ENCODE results near the gene MTMR2.
"Not testable (repeated sequence)": the region's sequence is repeated elsewhere in the genome, so short reads cannot be mapped to it uniquely, and the experiment has no call there.

Gene MTMR2

DNA sequence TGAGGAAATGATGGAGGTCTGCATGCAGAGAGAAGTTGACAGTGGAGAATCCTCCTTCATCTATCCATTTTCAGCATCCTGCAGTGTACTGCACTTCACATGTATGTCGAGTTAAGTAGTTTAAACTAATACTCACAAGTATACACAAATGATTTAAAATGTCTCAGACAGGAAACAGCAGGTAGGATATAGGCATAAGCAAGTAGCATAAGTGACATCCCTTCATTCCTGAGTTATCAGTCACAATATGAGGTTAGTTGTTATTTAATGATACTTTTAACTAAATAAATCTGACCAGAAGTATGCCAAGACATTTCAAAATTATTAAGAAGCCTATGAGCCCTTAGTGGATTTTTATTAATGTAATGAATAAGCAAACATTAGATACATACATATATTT is 37.4 kb downstream of the MTMR2 start:
- Histone ChIP-seq H3K4me3 (ENCODE audit: low read depth, low read length) (no peak overlapping the region), H3K79me2 (ENCODE audit: control insufficient read depth, insufficient read depth, low read length, unreplicated experiment) (peaks cover 7% of the 10 kb centered on the region), H2AFZ (ENCODE audit: low read length, unreplicated experiment) (no peak overlapping the region), H3K4me1 (ENCODE audit: control insufficient read depth, insufficient read depth, low read length, unreplicated experiment) (peaks cover 15% of the 10 kb centered on the region), H3K36me3 (ENCODE audit: insufficient read depth, low read length) (peaks cover 15% of the 10 kb centered on the region), H3K27me3 (ENCODE audit: insufficient read depth, low read length) (no peaks in the 10 kb centered on the region), H3K27ac (ENCODE audit: low read depth, low read length) (no peak overlapping the region)

DNA sequence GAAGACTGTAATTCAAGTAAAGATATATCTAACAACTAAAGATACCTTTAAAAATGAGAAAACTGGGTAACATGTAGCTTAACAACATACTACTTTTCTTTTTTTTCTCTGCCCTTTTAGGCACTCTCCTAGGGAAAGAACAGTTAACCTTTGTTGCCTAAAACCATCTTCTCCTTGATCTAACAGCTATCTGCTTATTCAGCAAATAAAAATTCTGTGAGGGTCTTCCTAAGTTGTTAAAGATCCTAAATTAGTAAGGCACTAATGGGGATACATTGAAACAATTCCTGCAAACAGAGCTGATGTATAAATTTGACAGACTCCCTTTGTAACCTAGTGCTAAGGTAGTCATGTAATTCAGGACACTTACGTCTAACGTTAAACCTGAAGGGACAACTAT is 39.1 kb downstream of the MTMR2 start:
- H2AFZ ChIP-seq (ENCODE audit: low read length, unreplicated experiment), result no peak overlapping the region
- H3K79me2 ChIP-seq (ENCODE audit: control insufficient read depth, insufficient read depth, low read length, unreplicated experiment), result peaks cover 3% of the 10 kb centered on the region
- no peak overlapping the region for H3K4me3 ChIP-seq (ENCODE audit: low read depth, low read length)
- peak overlapping the region; percentile 51 for H3K27ac ChIP-seq (ENCODE audit: low read depth, low read length)
- H3K27me3 ChIP-seq (ENCODE audit: insufficient read depth, low read length), result no peaks in the 10 kb centered on the region
- H3K36me3 ChIP-seq (ENCODE audit: insufficient read depth, low read length), result peaks cover 23% of the 10 kb centered on the region
- peaks cover 15% of the 10 kb centered on the region for H3K4me1 ChIP-seq (ENCODE audit: control insufficient read depth, insufficient read depth, low read length, unreplicated experiment)

GRCh38 chr11:95884376-95884775 is 39.5 kb downstream of the MTMR2 start:
- H3K4me1 ChIP-seq (ENCODE audit: control insufficient read depth, insufficient read depth, low read length, unreplicated experiment), result peaks cover 15% of the 10 kb centered on the region
- H3K36me3 ChIP-seq (ENCODE audit: insufficient read depth, low read length), result peaks cover 23% of the 10 kb centered on the region
- no peaks in the 10 kb centered on the region for H3K27me3 ChIP-seq (ENCODE audit: insufficient read depth, low read length)
- H3K27ac ChIP-seq (ENCODE audit: low read depth, low read length), result peak overlapping the region; percentile 51
- no peak overlapping the region for H2AFZ ChIP-seq (ENCODE audit: low read length, unreplicated experiment)
- peaks cover 3% of the 10 kb centered on the region for H3K79me2 ChIP-seq (ENCODE audit: control insufficient read depth, insufficient read depth, low read length, unreplicated experiment)
- H3K4me3 ChIP-seq (ENCODE audit: low read depth, low read length), result no peak overlapping the region

GRCh38 chr11:95883381-95883780 is 40.5 kb downstream of the MTMR2 start:
- H3K4me1 ChIP-seq (ENCODE audit: control insufficient read depth, insufficient read depth, low read length, unreplicated experiment), result peaks cover 15% of the 10 kb centered on the region
- H3K36me3 ChIP-seq (ENCODE audit: insufficient read depth, low read length), result peaks cover 23% of the 10 kb centered on the region
- peaks cover 3% of the 10 kb centered on the region for H3K79me2 ChIP-seq (ENCODE audit: control insufficient read depth, insufficient read depth, low read length, unreplicated experiment)

GRCh38 chr11:95877291-95877690 is 46.6 kb downstream of the MTMR2 start:
- H3K4me3 ChIP-seq (ENCODE audit: low read depth, low read length), result peak overlapping the region; percentile 36; the same call in 1 of the 2 replicates
- no peaks in the 10 kb centered on the region for H3K79me2 ChIP-seq (ENCODE audit: control insufficient read depth, insufficient read depth, low read length, unreplicated experiment)

More at GRCh38 chr11:95883381-95883780, 40.5 kb downstream of the MTMR2 start:
- Histone ChIP-seq H3K4me3 (ENCODE audit: low read depth, low read length) (no peak overlapping the region), H3K27me3 (ENCODE audit: insufficient read depth, low read length) (no peaks in the 10 kb centered on the region), H2AFZ (ENCODE audit: low read length, unreplicated experiment) (no peak overlapping the region), H3K27ac (ENCODE audit: low read depth, low read length) (peak overlapping the region; percentile 19; the same call in 1 of the 2 replicates)

DNA sequence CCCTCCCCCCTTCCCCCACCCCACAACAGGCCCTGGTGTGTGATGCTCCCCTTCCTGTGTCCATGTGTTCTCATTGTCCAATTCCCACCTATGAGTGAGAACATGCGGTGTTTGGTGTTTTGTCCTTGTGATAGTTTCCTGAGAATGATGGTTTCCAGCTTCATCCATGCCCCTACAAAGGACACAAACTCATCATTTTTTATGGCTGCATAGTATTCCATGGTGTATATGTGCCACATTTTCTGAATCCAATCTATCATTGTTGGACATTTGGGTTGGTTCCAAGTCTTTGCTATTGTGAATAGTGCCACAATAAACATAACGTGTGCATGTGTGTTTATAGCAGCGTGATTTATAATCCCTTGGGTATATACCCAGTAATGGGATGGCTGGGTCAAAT is 53.0 kb downstream of the MTMR2 start:
- H3K27ac ChIP-seq (ENCODE audit: low read depth, low read length); H3K4me1 ChIP-seq (ENCODE audit: control insufficient read depth, insufficient read depth, low read length, unreplicated experiment); H3K27me3 ChIP-seq (ENCODE audit: insufficient read depth, low read length); H3K79me2 ChIP-seq (ENCODE audit: control insufficient read depth, insufficient read depth, low read length, unreplicated experiment); H2AFZ ChIP-seq (ENCODE audit: low read length, unreplicated experiment); H3K36me3 ChIP-seq (ENCODE audit: insufficient read depth, low read length); H3K4me3 ChIP-seq (ENCODE audit: low read depth, low read length): not testable (repeated sequence)

More at GRCh38 chr11:95877291-95877690, 46.6 kb downstream of the MTMR2 start:
- Histone ChIP-seq H3K27me3 (ENCODE audit: insufficient read depth, low read length) (no peaks in the 10 kb centered on the region), H3K27ac (ENCODE audit: low read depth, low read length) (peak overlapping the region; percentile 99), H2AFZ (ENCODE audit: low read length, unreplicated experiment) (no peak overlapping the region), H3K4me1 (ENCODE audit: control insufficient read depth, insufficient read depth, low read length, unreplicated experiment) (peaks cover 14% of the 10 kb centered on the region), H3K36me3 (ENCODE audit: insufficient read depth, low read length) (peaks cover 26% of the 10 kb centered on the region)

- peaks cover 8% of the 10 kb centered on the region; the same call in 1 of the 2 replicates for H3K36me3 ChIP-seq (ENCODE audit: insufficient read depth, low read length)
- H3K79me2 ChIP-seq (ENCODE audit: control insufficient read depth, insufficient read depth, low read length, unreplicated experiment), result no peaks in the 10 kb centered on the region
- H3K4me3 ChIP-seq (ENCODE audit: low read depth, low read length), result no peak overlapping the region
- no peaks in the 10 kb centered on the region for H3K27me3 ChIP-seq (ENCODE audit: insufficient read depth, low read length)
- peaks cover 19% of the 10 kb centered on the region for H3K4me1 ChIP-seq (ENCODE audit: control insufficient read depth, insufficient read depth, low read length, unreplicated experiment)
- no peak overlapping the region for H3K27ac ChIP-seq (ENCODE audit: low read depth, low read length)
- no peak overlapping the region for H2AFZ ChIP-seq (ENCODE audit: low read length, unreplicated experiment)
Measured at GRCh38 chr11:95867105-95867504, 56.8 kb downstream of the MTMR2 start.

DNA sequence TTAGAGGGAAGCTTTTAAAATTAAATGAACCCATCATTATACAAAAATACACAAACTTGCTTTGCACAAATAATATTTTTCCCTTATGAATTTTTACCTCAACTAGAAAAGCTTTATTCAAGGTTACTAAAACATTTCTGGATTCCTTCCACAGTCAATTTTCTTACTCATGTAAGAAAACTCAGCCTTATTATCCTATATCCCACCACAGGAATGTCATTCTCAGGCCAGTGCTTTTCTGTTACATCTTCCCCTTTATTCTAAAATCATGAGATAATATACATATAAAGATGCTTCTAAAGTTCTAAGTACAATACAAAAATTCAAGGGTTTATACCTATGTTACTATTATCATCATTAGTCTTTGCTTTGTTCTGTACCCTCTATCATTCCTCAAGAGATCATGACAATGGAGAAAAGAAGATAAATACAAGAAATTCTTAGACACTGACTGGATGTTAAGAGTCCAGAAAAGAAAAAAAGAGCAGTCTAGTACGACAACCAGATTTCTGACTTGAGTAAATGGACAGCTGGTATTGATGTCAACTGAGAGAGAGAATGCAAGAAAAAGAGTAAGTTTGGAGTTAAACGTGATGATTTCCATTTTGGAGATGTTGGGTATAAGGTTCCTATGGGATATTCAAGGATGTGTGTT is 60.3 kb downstream of the MTMR2 start:
- Histone ChIP-seq H3K79me2 (ENCODE audit: control insufficient read depth, insufficient read depth, low read length, unreplicated experiment) (no peaks in the 10 kb centered on the region), H3K4me1 (ENCODE audit: control insufficient read depth, insufficient read depth, low read length, unreplicated experiment) (peaks cover 19% of the 10 kb centered on the region), H3K27ac (ENCODE audit: low read depth, low read length) (peak overlapping the region; percentile 60), H3K27me3 (ENCODE audit: insufficient read depth, low read length) (no peaks in the 10 kb centered on the region), H2AFZ (ENCODE audit: low read length, unreplicated experiment) (no peak overlapping the region), H3K4me3 (ENCODE audit: low read depth, low read length) (peak overlapping the region; percentile 15; the same call in 1 of the 2 replicates), H3K36me3 (ENCODE audit: insufficient read depth, low read length) (peaks cover 12% of the 10 kb centered on the region; the same call in 1 of the 2 replicates)

GRCh38 chr11:95860024-95860423 is 63.9 kb downstream of the MTMR2 start:
- H3K27ac ChIP-seq (ENCODE audit: low read depth, low read length); H3K4me3 ChIP-seq (ENCODE audit: low read depth, low read length); H2AFZ ChIP-seq (ENCODE audit: low read length, unreplicated experiment); H3K27me3 ChIP-seq (ENCODE audit: insufficient read depth, low read length); H3K79me2 ChIP-seq (ENCODE audit: control insufficient read depth, insufficient read depth, low read length, unreplicated experiment): not testable (repeated sequence)
- peaks cover 18% of the 10 kb centered on the region for H3K36me3 ChIP-seq (ENCODE audit: insufficient read depth, low read length)
- peaks cover 18% of the 10 kb centered on the region for H3K4me1 ChIP-seq (ENCODE audit: control insufficient read depth, insufficient read depth, low read length, unreplicated experiment)

- not testable (repeated sequence) for H3K4me3 ChIP-seq (ENCODE audit: low read depth, low read length); H2AFZ ChIP-seq (ENCODE audit: low read length, unreplicated experiment); H3K79me2 ChIP-seq (ENCODE audit: control insufficient read depth, insufficient read depth, low read length, unreplicated experiment); H3K27me3 ChIP-seq (ENCODE audit: insufficient read depth, low read length); H3K27ac ChIP-seq (ENCODE audit: low read depth, low read length)
- Histone ChIP-seq H3K4me1 (ENCODE audit: control insufficient read depth, insufficient read depth, low read length, unreplicated experiment) (peaks cover 14% of the 10 kb centered on the region), H3K36me3 (ENCODE audit: insufficient read depth, low read length) (peaks cover 11% of the 10 kb centered on the region)
Measured at GRCh38 chr11:95854362-95854761, 69.5 kb downstream of the MTMR2 start.

GRCh38 chr11:95853862-95854261 is 70.0 kb downstream of the MTMR2 start:
- H2AFZ ChIP-seq (ENCODE audit: low read length, unreplicated experiment), result no peak overlapping the region
- H3K79me2 ChIP-seq (ENCODE audit: control insufficient read depth, insufficient read depth, low read length, unreplicated experiment), result no peaks in the 10 kb centered on the region
- H3K4me3 ChIP-seq (ENCODE audit: low read depth, low read length), result no peak overlapping the region
- H3K27me3 ChIP-seq (ENCODE audit: insufficient read depth, low read length), result no peaks in the 10 kb centered on the region
- no peak overlapping the region for H3K27ac ChIP-seq (ENCODE audit: low read depth, low read length)
- peaks cover 18% of the 10 kb centered on the region for H3K4me1 ChIP-seq (ENCODE audit: control insufficient read depth, insufficient read depth, low read length, unreplicated experiment)
- peaks cover 11% of the 10 kb centered on the region for H3K36me3 ChIP-seq (ENCODE audit: insufficient read depth, low read length)

All from ACC112 (cell line).